ENCODE results near the gene C10orf90.

Gene C10orf90

GRCh38 chr10:126586128-126586527 lies 84.4 kb downstream of the C10orf90 start:
- H3K9me3 ChIP-seq, result no peaks in the 10 kb centered on the region
- H3K36me3 ChIP-seq, result no peaks in the 10 kb centered on the region
- H3K4me1 ChIP-seq (ENCODE audit: control insufficient read depth in 1 of 2, insufficient read depth in 1 of 2, low read depth in 1 of 2, low read length in 1 of 2), result no peaks in the 10 kb centered on the region
- H3K27ac ChIP-seq, result no peak overlapping the region
- H3K27me3 ChIP-seq, result no peaks in the 10 kb centered on the region
- H3K4me3 ChIP-seq (ENCODE audit: low read depth in 1 of 2, low read length in 1 of 2), result no peak overlapping the region
- TF ChIP-seq, protein P1, sequence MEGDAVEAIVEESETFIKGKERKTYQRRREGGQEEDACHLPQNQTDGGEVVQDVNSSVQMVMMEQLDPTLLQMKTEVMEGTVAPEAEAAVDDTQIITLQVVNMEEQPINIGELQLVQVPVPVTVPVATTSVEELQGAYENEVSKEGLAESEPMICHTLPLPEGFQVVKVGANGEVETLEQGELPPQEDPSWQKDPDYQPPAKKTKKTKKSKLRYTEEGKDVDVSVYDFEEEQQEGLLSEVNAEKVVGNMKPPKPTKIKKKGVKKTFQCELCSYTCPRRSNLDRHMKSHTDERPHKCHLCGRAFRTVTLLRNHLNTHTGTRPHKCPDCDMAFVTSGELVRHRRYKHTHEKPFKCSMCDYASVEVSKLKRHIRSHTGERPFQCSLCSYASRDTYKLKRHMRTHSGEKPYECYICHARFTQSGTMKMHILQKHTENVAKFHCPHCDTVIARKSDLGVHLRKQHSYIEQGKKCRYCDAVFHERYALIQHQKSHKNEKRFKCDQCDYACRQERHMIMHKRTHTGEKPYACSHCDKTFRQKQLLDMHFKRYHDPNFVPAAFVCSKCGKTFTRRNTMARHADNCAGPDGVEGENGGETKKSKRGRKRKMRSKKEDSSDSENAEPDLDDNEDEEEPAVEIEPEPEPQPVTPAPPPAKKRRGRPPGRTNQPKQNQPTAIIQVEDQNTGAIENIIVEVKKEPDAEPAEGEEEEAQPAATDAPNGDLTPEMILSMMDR (IDR thresholded peaks at IDR 0.05), result no peak

DNA sequence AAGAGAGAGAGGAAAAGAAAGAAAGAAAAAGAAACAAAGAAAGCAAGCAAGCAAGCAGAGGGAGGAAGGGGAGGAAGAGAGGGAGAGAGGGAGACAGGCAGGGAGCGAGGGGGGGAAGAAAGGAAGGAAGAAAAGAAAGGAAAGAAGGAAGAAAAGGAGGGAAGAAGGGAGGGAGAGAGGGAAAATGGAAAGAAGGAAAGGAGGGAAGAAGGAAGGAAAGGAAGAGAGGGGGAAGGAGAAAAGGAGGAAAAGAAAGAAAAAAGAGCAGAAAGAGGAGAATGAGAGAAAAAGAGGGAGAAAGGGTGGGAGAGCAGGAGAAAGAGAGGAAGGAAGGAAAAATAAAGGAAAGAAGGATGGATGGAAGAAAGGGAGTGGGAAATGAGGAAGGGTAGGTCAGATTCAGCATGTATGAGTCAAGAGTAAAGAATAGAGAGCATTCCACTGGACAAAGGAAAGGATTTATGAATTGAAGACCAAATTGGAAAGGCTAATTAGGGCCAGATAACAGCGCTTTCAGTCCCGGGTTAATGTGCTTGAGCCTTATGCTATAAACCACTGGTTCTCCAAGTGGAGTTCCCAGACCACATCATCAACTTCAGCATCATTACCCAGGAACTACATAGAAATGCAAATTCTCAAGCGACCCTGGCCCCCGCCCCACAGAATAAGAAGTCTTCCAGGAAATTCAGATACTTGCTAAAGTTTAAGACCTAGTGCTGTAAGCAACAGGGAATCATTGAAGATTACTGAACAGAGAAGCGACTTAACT lies 85.1 kb downstream of the C10orf90 start:
- Histone ChIP-seq H3K4me1 (ENCODE audit: control insufficient read depth in 1 of 2, insufficient read depth in 1 of 2, low read depth in 1 of 2, low read length in 1 of 2) (no peaks in the 10 kb centered on the region), H3K27me3 (no peaks in the 10 kb centered on the region), H3K4me3 (ENCODE audit: low read depth in 1 of 2, low read length in 1 of 2) (no peak overlapping the region), H3K36me3 (no peaks in the 10 kb centered on the region), H3K9me3 (no peaks in the 10 kb centered on the region), H3K27ac (no peak overlapping the region)
- TF ChIP-seq, protein P1 (IDR thresholded peaks at IDR 0.05), result no peak

DNA sequence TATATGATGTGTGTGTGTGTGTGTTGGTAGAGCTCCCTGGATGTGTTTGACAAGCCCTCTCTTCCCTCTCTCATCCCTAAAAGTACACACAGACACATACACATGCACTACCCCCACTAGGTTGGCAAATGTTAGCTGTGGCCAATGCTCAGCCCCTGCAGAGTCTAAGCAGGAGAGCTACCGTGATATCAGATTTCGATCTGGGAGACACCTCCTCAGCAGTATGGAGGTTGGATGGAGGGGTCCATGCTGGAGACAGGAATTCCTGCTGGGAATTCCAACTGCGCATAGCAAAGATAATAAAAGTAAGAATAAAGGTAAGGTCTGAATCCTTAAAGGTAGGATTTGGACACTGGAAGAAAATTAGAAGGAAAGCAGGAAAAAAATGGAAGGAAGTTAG lies 85.7 kb downstream of the C10orf90 start:
- Histone ChIP-seq H3K27me3 (no peaks in the 10 kb centered on the region), H3K4me1 (ENCODE audit: control insufficient read depth in 1 of 2, insufficient read depth in 1 of 2, low read depth in 1 of 2, low read length in 1 of 2) (no peaks in the 10 kb centered on the region), H3K4me3 (ENCODE audit: low read depth in 1 of 2, low read length in 1 of 2) (no peak overlapping the region), H3K9me3 (no peaks in the 10 kb centered on the region), H3K36me3 (no peaks in the 10 kb centered on the region), H3K27ac (no peak overlapping the region)
- TF ChIP-seq, protein P1 (IDR thresholded peaks at IDR 0.05), result no peak

- Histone ChIP-seq H3K4me1 (ENCODE audit: control insufficient read depth in 1 of 2, insufficient read depth in 1 of 2, low read depth in 1 of 2, low read length in 1 of 2) (no peaks in the 10 kb centered on the region), H3K27ac (no peak overlapping the region), H3K27me3 (no peaks in the 10 kb centered on the region), H3K9me3 (no peaks in the 10 kb centered on the region), H3K36me3 (no peaks in the 10 kb centered on the region), H3K4me3 (ENCODE audit: low read depth in 1 of 2, low read length in 1 of 2) (no peak overlapping the region)
- TF ChIP-seq, protein P1 (IDR thresholded peaks at IDR 0.05), result no peak
Measured at GRCh38 chr10:126583552-126584200, 86.8 kb downstream of the C10orf90 start.

DNA sequence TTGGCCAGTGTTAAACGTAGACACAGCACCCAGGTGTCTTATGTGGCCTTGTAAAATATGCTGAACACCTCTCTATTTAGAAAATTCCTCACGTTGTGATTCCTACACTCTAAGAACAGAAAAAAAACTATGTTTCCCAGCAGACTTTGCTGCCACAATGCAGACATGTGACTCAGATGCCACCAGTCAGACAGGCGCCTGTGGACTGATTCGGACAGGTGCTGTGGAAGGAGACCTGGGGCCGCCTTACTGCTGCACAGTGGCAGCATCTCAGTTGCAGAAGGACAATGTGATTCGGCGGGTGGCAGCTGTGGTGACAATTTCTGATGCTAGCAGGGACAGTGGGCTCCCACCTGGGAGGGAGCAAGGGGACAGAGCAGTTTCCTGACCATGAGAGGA lies 88.8 kb downstream of the C10orf90 start:
- Histone ChIP-seq H3K9me3 (no peaks in the 10 kb centered on the region), H3K4me3 (ENCODE audit: low read depth in 1 of 2, low read length in 1 of 2) (no peak overlapping the region), H3K27me3 (no peaks in the 10 kb centered on the region), H3K4me1 (ENCODE audit: control insufficient read depth in 1 of 2, insufficient read depth in 1 of 2, low read depth in 1 of 2, low read length in 1 of 2) (no peaks in the 10 kb centered on the region), H3K36me3 (no peaks in the 10 kb centered on the region), H3K27ac (no peak overlapping the region)
- TF ChIP-seq, protein P1 (IDR thresholded peaks at IDR 0.05), result no peak

All from neutrophil (primary cell).